Chondrocyte (in vitro differentiated cells): Measurements from ENCODE around the gene KCNJ15. TPM values are rescaled to one million over a fixed set of nuclear protein-coding genes. Genes with fewer than 3 reads are reported as not detected.

Experiments used
- DNase-seq: peaks from one replicate; pipeline ENCODE4 v3.0.0; 2021; ENCODE audit warnings: mixed read lengths, low spot score
- H3K27ac Mint-ChIP-seq: one replicate; pipeline ENCODE4 v1.8.0; 2021; ENCODE audit warnings: mild to moderate bottlenecking, moderate library complexity, mixed read lengths; ENCODE audit not compliant: unreplicated experiment
- H3K27me3 Mint-ChIP-seq: 2 replicates; pipeline ENCODE4 v1.8.0; 2021; ENCODE audit warnings: low read depth, mixed read lengths
- H3K36me3 Mint-ChIP-seq: 2 replicates; pipeline ENCODE4 v1.8.0; 2021; ENCODE audit warnings: low read depth, mixed read lengths
- H3K4me1 Mint-ChIP-seq: 2 replicates; pipeline ENCODE4 v1.8.0; 2021; ENCODE audit warnings: low read depth, mild to moderate bottlenecking, mixed read lengths
- H3K4me3 Mint-ChIP-seq: one replicate; pipeline ENCODE4 v1.8.0; 2021; ENCODE audit warnings: mild to moderate bottlenecking, moderate library complexity, mixed read lengths; ENCODE audit not compliant: unreplicated experiment
- H3K9me3 Mint-ChIP-seq: 2 replicates; pipeline ENCODE4 v1.8.0; 2021; ENCODE audit warnings: low read depth, mixed read lengths
- CTCF ChIP-seq: fragments of 200-600 bp; sonication (generic); IDR thresholded peaks from 2 replicates; pipeline ENCODE4 v1.5.0; 2021; ENCODE audit warnings: antibody characterized with exemption, mild to moderate bottlenecking, moderate library complexity
- total RNA-seq: library from RNA; stranded (reverse); gene quantifications from 3 replicates; pipeline ENCODE4 v1.2.1, GENCODE V29; 2021

The KCNJ15 gene
- total RNA-seq, 1 donor from 2014 or later: 0.80 TPM

DNA sequence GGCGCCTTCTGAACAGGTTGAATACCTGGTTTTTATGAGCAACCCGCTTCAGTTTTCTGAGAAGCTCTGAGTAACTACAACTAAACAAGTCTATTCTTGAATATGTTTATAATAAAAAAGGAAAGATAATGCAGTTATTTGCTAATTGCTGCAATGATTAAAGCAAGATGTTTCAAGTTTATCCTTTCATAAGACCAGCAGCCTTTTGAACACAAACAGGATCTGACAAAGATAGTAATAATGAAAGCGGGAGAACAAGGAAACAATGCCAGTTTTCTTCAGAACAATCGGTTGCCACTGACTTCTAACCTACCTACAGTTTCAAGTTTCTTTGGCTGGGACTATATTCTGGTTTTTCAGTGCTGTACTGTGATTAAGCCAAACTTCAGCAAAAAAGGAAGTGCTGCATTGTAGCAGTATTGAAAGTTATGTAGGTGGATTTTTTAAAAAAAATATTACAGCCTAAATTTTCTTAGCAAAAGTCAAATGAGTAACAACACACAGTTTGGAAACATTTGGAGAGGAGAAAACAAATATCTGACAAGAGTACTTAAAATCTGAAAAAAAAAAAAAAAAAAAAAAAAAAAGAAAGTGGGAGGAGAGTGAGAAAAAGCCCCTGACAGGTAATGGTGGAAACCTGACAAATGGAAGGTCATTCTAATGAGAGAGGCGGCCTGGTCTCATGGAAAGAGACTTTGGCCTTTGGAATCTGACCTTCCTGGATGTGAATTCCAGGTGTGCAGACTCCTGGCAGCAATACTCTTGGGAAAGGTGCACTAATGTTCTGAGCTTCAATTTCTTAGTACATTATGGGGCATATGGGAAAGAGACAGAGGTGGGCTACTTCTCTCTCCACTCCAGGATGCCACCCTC is 11.4 kb downstream of the KCNJ15 start:
- no peaks in the 10 kb centered on the region for H3K27me3 Mint-ChIP-seq
- no peak overlapping the region for H3K4me3 Mint-ChIP-seq
- peaks cover 65% of the 10 kb centered on the region for H3K4me1 Mint-ChIP-seq
- no peak for TF ChIP-seq CTCF
- H3K9me3 Mint-ChIP-seq: no peaks in the 10 kb centered on the region
- no peak for DNase-seq
- H3K27ac Mint-ChIP-seq: peak overlapping the region; percentile 27
- no peaks in the 10 kb centered on the region for H3K36me3 Mint-ChIP-seq

DNA sequence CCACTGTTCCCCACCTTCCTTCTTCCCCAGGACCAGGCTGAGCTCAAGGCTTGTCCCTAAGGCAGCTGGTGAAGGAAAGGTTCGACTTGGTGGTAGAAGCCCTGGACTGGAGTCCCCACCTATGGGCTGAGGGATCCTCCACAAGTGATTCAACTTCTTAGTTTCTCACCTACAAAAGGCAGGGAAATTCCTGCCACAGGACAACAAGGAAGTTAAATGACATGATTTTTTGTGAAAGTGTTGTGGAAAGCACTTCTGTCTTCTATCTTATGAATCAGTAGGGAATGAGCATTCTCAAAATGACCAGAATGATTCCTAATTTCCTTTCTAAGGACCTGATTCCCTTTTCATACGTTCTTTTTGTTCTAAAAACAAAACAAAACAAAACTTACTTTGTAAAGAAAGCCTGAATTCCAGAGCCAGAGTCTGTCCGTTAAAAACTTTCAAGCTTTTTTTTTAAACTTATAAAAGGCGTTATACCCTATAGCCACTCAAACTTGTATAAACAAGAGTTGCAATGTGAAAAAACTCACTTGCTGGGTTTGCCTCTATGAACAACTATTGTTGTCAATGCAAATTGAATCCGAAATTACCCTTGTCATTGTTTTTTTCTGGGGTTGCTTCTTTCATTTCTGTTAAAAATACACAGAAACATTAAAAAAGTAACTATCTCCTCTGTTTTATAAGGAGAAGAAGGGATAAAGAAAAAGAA is 12.2 kb downstream of the KCNJ15 start:
- peak overlapping the region; percentile 41 for H3K27ac Mint-ChIP-seq
- H3K4me3 Mint-ChIP-seq: peak overlapping the region; percentile 1
- H3K27me3 Mint-ChIP-seq: no peaks in the 10 kb centered on the region
- no peak for DNase-seq
- no peaks in the 10 kb centered on the region for H3K9me3 Mint-ChIP-seq
- no peak for TF ChIP-seq CTCF
- H3K36me3 Mint-ChIP-seq: no peaks in the 10 kb centered on the region
- peaks cover 57% of the 10 kb centered on the region for H3K4me1 Mint-ChIP-seq

DNA sequence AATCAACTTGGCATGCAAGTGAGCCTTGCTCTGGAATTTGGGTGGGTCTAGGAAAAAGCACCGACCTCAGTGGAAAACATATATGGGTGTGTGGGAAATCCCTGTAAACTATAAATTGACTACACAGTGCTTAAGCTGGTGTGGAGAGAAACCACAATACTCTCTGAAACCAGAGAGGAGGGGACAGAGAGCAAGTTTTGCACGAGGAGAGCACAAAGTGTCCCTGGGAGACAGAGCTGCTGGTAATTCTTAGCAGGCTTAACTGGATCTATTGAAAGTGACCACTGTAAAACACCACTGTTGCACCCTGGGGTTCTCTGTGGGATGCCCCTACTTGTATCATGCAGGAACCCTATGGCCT is 12.8 kb downstream of the KCNJ15 start:
- H3K27me3 Mint-ChIP-seq: no peaks in the 10 kb centered on the region
- TF ChIP-seq CTCF: peak; percentile 45
- H3K9me3 Mint-ChIP-seq: no peaks in the 10 kb centered on the region
- DNase-seq: no peak
- peak overlapping the region; percentile 41 for H3K27ac Mint-ChIP-seq
- H3K36me3 Mint-ChIP-seq: no peaks in the 10 kb centered on the region
- peak overlapping the region; percentile 1 for H3K4me3 Mint-ChIP-seq
- H3K4me1 Mint-ChIP-seq: peaks cover 53% of the 10 kb centered on the region

- no peak for TF ChIP-seq CTCF
- H3K36me3 Mint-ChIP-seq: no peaks in the 10 kb centered on the region
- DNase-seq: no peak
- no peak overlapping the region for H3K27ac Mint-ChIP-seq
- no peaks in the 10 kb centered on the region for H3K27me3 Mint-ChIP-seq
- no peaks in the 10 kb centered on the region for H3K9me3 Mint-ChIP-seq
- H3K4me1 Mint-ChIP-seq: peaks cover 38% of the 10 kb centered on the region
- H3K4me3 Mint-ChIP-seq: no peak overlapping the region
Observed at GRCh38 chr21:38272215-38272614, 15.4 kb downstream of the KCNJ15 start.

- Mint-ChIP-seq H3K27me3 (no peaks in the 10 kb centered on the region), H3K27ac (no peak overlapping the region), H3K4me1 (peaks cover 32% of the 10 kb centered on the region), H3K4me3 (no peak overlapping the region), H3K36me3 (no peaks in the 10 kb centered on the region), H3K9me3 (no peaks in the 10 kb centered on the region)
- no peak for DNase-seq
- no peak for TF ChIP-seq CTCF
Observed at GRCh38 chr21:38273745-38274542, 17.2 kb downstream of the KCNJ15 start.
